VCaP (cell line): ENCODE measurements around the gene CEP131.

Source experiments
- H3K27ac ChIP-seq: fragments of 450-650 bp; 2 replicates; pipeline ENCODE4 v1.5.1; 2017
- TF ChIP-seq, protein P1 (sequence below): fragments of 450-650 bp; conservative IDR thresholded peaks from 2 replicates; pipeline ENCODE4 v1.5.1; 2017; ENCODE audit warnings: mild to moderate bottlenecking, moderate library complexity

CEP131 gene

GRCh38 chr17:81173762-81174155 lies 49.0 kb downstream of the CEP131 start:
- no peak overlapping the region for H3K27ac ChIP-seq
- TF ChIP-seq, protein P1, sequence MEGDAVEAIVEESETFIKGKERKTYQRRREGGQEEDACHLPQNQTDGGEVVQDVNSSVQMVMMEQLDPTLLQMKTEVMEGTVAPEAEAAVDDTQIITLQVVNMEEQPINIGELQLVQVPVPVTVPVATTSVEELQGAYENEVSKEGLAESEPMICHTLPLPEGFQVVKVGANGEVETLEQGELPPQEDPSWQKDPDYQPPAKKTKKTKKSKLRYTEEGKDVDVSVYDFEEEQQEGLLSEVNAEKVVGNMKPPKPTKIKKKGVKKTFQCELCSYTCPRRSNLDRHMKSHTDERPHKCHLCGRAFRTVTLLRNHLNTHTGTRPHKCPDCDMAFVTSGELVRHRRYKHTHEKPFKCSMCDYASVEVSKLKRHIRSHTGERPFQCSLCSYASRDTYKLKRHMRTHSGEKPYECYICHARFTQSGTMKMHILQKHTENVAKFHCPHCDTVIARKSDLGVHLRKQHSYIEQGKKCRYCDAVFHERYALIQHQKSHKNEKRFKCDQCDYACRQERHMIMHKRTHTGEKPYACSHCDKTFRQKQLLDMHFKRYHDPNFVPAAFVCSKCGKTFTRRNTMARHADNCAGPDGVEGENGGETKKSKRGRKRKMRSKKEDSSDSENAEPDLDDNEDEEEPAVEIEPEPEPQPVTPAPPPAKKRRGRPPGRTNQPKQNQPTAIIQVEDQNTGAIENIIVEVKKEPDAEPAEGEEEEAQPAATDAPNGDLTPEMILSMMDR: no peak

DNA sequence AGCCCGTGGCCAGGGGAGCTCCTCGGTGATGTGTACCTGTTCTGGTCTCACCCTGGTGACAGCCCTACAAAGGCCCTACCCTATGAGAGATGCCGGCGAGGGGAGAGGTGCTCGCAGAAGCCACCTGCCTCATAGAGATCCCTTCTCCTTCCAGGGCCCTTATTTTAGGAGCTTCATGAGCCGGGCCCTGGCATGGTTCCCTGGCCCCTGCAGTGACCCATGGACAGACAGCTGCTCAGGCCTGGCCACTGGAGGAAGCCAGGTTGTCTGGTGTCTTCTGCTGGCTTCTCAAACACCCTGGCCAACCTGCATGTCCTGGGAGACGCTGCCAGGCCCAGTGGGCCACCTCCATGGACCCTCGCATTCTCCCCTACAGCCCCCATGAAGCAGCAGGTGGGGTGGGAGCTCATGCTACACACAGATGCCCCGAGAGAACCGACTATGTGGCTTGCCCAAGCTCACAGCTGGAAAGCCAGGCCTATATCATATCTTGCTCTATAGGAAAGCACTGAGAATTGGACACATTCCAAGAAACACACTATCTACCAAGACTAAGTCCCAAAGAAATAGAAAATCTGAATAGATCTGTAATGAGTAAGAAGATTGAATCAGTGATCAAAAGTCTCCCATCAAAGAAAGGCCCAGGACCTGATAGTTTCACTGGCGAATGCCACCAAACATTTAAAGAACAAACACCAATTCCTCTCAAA lies 49.6 kb downstream of the CEP131 start:
- TF ChIP-seq, protein P1: no peak
- H3K27ac ChIP-seq: no peak overlapping the region

- TF ChIP-seq, protein P1: no peak
- H3K27ac ChIP-seq: no peak overlapping the region
Observed at GRCh38 chr17:81171941-81172340, 50.8 kb downstream of the CEP131 start.

DNA sequence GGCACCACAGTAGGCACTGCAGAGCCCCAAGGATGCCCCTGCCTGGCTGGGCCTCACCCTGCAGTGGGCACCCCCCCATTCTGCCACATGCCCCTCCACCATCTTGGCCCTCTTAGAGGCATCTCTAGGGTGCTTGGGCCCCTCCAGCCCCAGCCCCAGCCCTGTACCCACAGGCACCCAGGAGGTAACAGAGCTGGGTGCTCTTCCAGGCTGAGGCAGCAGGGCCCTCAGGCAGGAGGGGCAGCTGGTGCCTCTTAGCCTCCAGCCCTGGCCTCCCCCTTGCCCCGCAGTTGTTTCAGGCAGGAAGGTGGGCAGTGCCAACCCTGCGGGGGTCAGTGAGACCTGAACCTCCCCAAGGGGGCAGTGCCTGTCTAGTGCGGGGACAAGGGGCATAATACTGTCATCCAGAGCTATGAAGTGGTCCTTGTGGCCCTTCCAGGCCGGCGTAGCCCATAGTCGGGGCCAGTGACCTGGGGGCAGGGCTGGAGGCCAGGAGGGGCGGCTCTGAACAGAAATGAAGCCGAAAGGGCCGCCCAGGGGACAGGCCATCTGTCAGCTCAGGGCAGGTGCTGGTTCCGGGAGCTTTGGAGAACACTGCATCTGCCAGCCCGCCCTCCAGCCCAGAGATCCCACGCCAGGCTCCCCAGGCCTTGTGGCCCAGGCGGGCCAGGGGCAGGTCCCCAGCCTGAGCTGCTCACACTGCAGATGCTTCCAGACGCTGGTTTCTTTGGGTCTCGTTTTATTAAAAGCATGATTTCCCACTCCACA lies 51.9 kb downstream of the CEP131 start:
- no peak overlapping the region for H3K27ac ChIP-seq
- TF ChIP-seq, protein P1: no peak

DNA sequence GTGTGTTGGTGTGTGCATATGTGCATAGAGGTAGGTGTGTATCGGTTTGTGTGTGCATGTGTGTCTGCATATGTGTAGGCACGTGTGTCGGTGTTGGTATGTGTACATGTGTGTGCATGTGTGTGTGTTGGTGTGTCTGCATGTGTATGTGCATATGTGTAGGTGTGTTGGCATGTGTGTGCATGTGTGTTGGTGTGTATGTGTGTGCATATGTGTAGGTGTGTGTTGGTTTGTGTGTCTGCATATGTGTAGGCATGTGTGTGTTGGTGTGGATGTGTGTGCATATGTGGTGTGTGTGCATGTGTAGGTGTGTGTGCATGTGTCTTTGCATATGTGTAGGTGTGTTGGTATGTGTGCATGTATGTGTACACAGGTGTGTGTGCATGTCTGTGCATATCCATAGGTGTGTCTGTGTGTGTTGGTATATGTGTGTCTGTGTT lies 52.9 kb downstream of the CEP131 start:
- H3K27ac ChIP-seq: no peak overlapping the region
- TF ChIP-seq, protein P1: no peak

DNA sequence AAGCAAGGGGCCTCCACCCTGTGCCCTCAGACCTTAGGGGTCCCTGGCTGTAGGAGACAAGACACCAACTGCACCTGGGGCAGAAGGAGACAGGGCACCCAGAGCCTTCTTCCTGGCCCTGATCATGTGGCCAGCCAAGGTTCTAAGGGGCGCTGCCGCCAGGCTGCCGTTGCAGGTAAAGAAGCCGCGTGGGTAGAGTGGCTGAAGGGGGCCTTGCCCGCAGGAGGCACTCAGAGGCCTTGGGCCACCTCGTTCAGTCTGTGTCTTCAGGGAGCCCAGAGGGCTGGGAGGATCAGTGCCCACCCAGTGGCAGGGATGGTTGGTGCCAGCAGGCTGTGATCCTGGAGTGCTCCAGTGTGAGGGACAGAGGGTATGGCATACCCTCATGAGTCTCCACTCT lies 55.1 kb downstream of the CEP131 start:
- TF ChIP-seq, protein P1: no peak

DNA sequence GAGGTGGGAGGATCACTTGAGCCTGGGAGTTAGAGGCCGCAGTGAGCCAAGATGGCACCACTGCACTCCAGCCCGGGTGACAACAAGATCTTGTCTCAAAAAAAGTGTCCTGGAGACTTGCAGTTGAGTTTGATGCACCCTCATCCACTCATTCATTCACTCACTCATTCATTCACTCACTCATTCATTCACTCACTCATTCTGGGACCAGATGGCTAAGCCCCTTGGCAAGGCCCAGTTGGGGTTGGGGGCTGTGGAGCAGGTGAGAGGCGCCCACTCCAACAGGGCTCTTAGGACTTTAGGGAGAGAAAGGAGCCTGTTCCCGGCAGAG lies 55.6 kb downstream of the CEP131 start:
- H3K27ac ChIP-seq: peak overlapping the region; percentile 97
- TF ChIP-seq, protein P1: no peak

More for the DNA sequence above, 55.1 kb downstream of the CEP131 start:
- H3K27ac ChIP-seq: no peak overlapping the region
